Thoracic aorta (tissue), 2 donors: ENCODE measurements around the gene CEP120. TPM values are rescaled to one million over a fixed set of nuclear protein-coding genes. Genes with fewer than 3 reads are reported as not detected.
A peak's percentile ranks its signal among the peaks of the same experiment; 100 is the strongest.
"Not testable (repeated sequence)": the region's sequence is repeated elsewhere in the genome, so short reads cannot be mapped to it uniquely, and the experiment has no call there.

Experiments
- ATAC-seq: fragments of 150-250 bp; one replicate; pipeline ENCODE4 v1.8.0; 2017; ENCODE audit warnings: low read depth; ENCODE audit not compliant: insufficient number of reproducible peaks, low FRiP score
- DNase-seq: peaks from one replicate; pipeline ENCODE4 v3.0.0-alpha.2; 2020; ENCODE audit warnings: low spot score
- H3K27ac ChIP-seq, 2 donors: fragments of 200-600 bp; sonication (generic); 1 replicate in 1 of 2; 2 replicates in 1 of 2; pipeline ENCODE4 v1.5.1; 2016; ENCODE audit warnings: mild to moderate bottlenecking in 2 of 2, moderate library complexity in 2 of 2
- H3K27me3 ChIP-seq: fragments of 200-600 bp; sonication (generic); replicated peaks from 2 replicates; pipeline ENCODE4 v1.6.0; 2016; ENCODE audit warnings: mild to moderate bottlenecking; ENCODE audit not compliant: insufficient read depth
- H3K36me3 ChIP-seq: fragments of 200-600 bp; sonication (generic); one replicate; pipeline ENCODE4 v1.5.1; 2016
- H3K4me1 ChIP-seq, 2 donors: fragments of 200-600 bp; sonication (generic); 1 replicate in 1 of 2; 2 replicates in 1 of 2; pipeline versions ENCODE4 v1.5.1 to v1.6.0; 2016; ENCODE audit warnings: low read depth in 2 of 2, mild to moderate bottlenecking in 1 of 2; ENCODE audit not compliant: control insufficient read depth in 1 of 2
- H3K4me3 ChIP-seq: fragments of 200-600 bp; sonication (generic); 2 replicates; pipeline ENCODE4 v1.5.1; 2016; ENCODE audit warnings: mild to moderate bottlenecking
- H3K9me3 ChIP-seq: fragments of 200-600 bp; sonication (generic); 2 replicates; pipeline ENCODE4 v1.5.1; 2016
- total RNA-seq, 2 donors: library from RNA; depleted of rRNA; stranded (reverse); fragments of >200 nt; gene quantifications; one replicate each; pipeline versions ENCODE4 v1.1.0 to v1.2.3, GENCODE V29; 2016
- TF ChIP-seq, protein P1 (sequence below): fragments of 200-600 bp; sonication (generic); IDR thresholded peaks from one replicate; pipeline ENCODE4 v1.5.1; 2019; ENCODE audit warnings: antibody characterized with exemption

Gene CEP120
- total RNA-seq, 2 donors from 2014 or later, result 18.5 to 24.4 TPM

DNA sequence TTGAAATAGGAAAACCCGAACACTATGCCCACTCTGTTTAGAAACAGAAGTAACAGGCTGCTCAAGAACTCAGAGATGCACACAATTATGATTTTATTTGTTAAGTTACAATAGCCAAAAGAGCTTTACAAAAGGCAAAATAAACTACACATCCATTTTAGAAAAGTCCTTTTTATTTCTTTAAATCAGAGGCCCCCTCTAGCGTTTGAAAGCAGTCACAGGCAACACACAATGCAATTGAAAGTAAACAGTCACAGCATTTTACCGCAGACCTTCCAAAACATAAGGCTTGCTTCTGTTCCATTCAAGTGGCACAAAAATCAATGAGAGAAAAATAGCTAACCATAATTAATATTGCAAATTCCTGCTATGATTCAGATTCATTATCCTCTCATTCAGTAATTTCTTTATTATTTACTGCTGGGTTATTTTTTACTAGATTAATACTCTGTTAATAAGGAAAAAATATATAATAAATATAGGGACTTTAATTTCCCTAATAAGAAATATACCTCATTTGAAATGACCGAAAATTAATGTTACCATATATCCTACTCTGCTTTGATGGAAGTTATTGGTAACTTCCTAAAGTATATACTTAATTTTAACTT lies 78.3 kb downstream of the CEP120 start:
- ATAC-seq (no peak), DNase-seq (no peak)
- Histone ChIP-seq H3K27ac (peak overlapping the region in 1 of 2 donors; percentile 8), H3K36me3 (no peaks in the 10 kb centered on the region), H3K4me3 (peak overlapping the region; percentile 45), H3K9me3 (no peaks in the 10 kb centered on the region), H3K4me1 (peaks cover 13 to 15% of the 10 kb centered on the region in 2 donors), H3K27me3 (no peaks in the 10 kb centered on the region)
- TF ChIP-seq, protein P1, sequence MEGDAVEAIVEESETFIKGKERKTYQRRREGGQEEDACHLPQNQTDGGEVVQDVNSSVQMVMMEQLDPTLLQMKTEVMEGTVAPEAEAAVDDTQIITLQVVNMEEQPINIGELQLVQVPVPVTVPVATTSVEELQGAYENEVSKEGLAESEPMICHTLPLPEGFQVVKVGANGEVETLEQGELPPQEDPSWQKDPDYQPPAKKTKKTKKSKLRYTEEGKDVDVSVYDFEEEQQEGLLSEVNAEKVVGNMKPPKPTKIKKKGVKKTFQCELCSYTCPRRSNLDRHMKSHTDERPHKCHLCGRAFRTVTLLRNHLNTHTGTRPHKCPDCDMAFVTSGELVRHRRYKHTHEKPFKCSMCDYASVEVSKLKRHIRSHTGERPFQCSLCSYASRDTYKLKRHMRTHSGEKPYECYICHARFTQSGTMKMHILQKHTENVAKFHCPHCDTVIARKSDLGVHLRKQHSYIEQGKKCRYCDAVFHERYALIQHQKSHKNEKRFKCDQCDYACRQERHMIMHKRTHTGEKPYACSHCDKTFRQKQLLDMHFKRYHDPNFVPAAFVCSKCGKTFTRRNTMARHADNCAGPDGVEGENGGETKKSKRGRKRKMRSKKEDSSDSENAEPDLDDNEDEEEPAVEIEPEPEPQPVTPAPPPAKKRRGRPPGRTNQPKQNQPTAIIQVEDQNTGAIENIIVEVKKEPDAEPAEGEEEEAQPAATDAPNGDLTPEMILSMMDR, result peak; percentile 72

DNA sequence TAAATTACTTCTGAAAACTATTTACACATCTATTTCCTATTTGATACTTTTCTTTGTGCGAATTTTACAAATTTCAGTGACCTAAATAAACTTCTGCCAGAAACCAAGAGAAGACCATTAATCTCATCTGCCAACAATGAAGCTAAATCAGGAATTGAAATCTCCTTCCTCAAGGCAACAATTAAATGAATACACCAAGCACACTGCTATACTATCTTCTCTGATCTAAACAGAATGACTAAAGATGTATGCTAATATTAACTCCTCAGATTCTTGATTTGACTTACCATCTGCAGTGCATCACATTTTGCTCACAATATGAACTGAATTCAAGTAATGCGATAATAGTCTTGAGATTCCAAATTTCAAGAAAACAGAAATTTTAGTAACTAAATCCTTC lies 82.3 kb downstream of the CEP120 start:
- TF ChIP-seq, protein P1, result no peak
- H3K4me1 ChIP-seq, result peaks cover 6 to 15% of the 10 kb centered on the region in 2 donors
- ATAC-seq (no peak), DNase-seq (no peak)
- no peak overlapping the region for H3K4me3 ChIP-seq
- no peak overlapping the region for H3K27ac ChIP-seq
- H3K27me3 ChIP-seq, result no peaks in the 10 kb centered on the region
- no peaks in the 10 kb centered on the region for H3K36me3 ChIP-seq
- no peaks in the 10 kb centered on the region for H3K9me3 ChIP-seq

DNA sequence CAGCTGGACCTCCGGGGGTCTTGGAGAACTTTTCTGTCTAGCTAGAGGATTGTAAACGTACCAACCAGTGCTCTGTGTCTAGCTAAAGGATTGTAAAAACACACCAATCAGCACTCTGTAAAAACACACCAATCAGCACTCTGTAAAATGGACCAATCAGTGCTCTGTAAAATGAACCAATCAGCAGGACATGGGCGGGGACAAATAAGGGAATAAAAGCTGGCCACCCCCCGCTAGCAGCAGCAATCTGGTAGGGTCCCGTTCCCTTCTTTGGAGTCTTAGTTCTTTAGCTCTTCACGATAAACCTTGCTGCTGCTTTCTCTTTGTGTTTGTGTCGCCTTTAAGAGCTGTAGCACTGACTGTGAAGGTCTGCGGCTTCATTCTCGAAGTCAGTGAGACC lies 114.8 kb downstream of the CEP120 start:
- not testable (repeated sequence) for H3K27ac ChIP-seq, H3K4me1 ChIP-seq, H3K4me3 ChIP-seq, DNase-seq, H3K27me3 ChIP-seq, ATAC-seq, H3K9me3 ChIP-seq, H3K36me3 ChIP-seq

DNA sequence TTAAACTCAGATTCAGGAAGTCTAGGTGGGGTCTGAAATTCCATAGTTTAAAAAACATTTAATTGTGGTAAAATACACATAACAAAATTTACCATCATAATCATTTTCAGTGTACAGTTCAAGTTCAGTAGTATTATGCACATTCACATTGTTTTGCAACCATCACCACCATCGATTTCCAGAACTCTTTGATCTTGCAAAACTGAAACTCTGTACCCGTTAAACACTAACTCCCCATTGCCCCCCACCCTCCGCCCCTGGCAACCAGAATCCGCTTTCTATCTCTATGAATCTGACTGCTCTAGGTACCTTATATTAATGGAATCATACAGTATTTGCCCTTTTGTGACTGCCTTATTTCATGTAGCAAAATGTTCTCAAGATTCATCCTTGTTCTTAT lies 117.5 kb downstream of the CEP120 start:
- Histone ChIP-seq H3K27me3 (no peaks in the 10 kb centered on the region), H3K27ac (no peak overlapping the region), H3K9me3 (no peaks in the 10 kb centered on the region), H3K36me3 (no peaks in the 10 kb centered on the region), H3K4me1 (no peaks in the 10 kb centered on the region), H3K4me3 (no peak overlapping the region)
- DNase-seq, result no peak
- no peak for ATAC-seq
- TF ChIP-seq, protein P1, result no peak

DNA sequence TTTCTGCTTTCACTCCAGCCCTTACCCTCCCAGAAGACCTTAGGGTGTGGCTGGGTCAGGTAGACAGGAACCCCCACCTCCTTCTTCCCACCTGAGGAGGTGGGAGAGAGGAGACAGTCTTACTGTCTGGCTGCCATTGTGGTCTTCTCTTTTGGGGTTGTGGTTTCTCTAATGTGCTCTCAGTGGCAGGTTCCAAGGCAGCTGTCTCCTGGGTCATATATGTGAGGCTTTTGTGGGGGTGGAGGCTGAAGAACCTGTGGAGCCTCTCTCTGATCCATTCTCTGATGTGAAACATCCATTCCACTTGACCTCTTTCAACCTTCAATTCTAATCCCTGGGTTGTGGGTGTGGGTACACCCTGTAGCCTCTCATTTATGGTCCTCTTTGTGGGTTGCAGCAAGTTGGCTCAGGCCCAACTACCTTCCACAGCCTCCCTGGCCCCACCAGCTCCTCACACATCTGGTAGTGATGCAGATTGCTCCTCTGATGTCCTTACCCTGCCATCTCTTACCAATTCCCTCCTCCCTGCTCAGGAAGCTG lies 118.4 kb downstream of the CEP120 start:
- no peak for DNase-seq
- TF ChIP-seq, protein P1, result no peak
- Histone ChIP-seq H3K9me3 (no peaks in the 10 kb centered on the region), H3K27me3 (no peaks in the 10 kb centered on the region), H3K4me3 (no peak overlapping the region), H3K27ac (no peak overlapping the region), H3K36me3 (no peaks in the 10 kb centered on the region), H3K4me1 (no peaks in the 10 kb centered on the region)
- no peak for ATAC-seq

DNA sequence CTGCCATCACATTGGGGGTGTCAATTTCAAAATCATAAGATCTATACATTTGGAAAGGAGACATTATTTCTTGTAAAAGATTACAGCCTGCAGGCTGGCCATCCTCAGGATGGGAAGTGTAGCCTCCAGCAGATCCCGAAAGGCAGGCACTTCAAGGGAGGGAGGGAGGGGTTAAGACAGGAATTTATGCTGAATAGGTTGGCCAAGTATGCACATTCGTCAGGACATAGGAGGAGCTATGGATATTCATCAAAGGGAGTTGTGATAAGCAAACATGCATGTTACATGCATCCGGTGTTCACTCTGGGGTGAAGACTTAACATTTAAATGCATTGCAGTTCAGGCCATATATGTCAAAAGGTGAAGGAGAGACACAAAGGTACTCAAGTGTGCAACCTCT lies 119.4 kb downstream of the CEP120 start:
- DNase-seq, result no peak
- ATAC-seq, result no peak
- no peaks in the 10 kb centered on the region for H3K9me3 ChIP-seq
- H3K27ac ChIP-seq, result no peak overlapping the region
- no peaks in the 10 kb centered on the region for H3K27me3 ChIP-seq
- H3K36me3 ChIP-seq, result no peaks in the 10 kb centered on the region
- H3K4me1 ChIP-seq, result peaks cover 0 to 5% of the 10 kb centered on the region in 2 donors
- TF ChIP-seq, protein P1, result no peak
- H3K4me3 ChIP-seq, result no peak overlapping the region
